ENCODE data around the gene LHX5. TPM values are rescaled to one million over a fixed set of nuclear protein-coding genes. Genes with fewer than 3 reads are reported as not detected.

LHX5 gene
- polyA plus RNA-seq, 3 donors: not detected

DNA sequence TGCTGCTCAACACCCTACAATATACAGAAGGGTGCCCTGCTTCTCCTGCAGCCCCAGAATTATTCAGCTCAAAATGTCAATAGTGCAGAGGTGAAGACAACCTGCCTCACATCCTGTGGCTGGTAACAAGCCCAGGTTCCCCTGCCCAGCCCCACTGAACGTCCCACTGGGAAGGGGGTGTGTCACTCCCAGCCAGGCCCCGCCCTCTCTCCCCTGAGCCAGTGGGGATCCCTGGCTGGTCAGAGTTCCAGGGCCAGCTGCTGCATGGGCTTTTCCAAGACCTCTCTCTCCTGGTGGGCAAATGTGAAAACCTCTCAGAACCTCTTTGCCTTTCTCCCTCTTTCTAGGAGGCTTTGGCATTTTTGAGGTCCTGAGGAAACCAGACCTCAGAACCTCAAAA is 13.7 kb upstream of the LHX5 start:
- no peak overlapping the region for H3K27ac Mint-ChIP-seq
- Histone ChIP-seq H3K4me1 (ENCODE audit: control insufficient read depth in 1 of 2, insufficient read depth in 2 of 2, low read length in 2 of 2) (no peaks in the 10 kb centered on the region), H4K20me1 (ENCODE audit: insufficient read depth, low read length) (no peaks in the 10 kb centered on the region), H3K36me3 (replicated peaks in 1 of 2; ENCODE audit: control insufficient read depth in 1 of 2, insufficient read depth in 2 of 2, low read length in 2 of 2) (no peaks in the 10 kb centered on the region), H3K27me3 (ENCODE audit: control insufficient read depth in 2 of 2, insufficient read depth in 2 of 2, low read length in 2 of 2) (peaks cover 16 to 23% of the 10 kb centered on the region in 2 donors), H3K9ac (ENCODE audit: insufficient read depth, low read length, poor library complexity, severe bottlenecking) (no peak overlapping the region), H3K4me3 (replicated peaks in 1 of 3; ENCODE audit: low read depth in 2 of 3, low read length in 3 of 3) (no peak overlapping the region), H2AFZ (ENCODE audit: insufficient read depth, low read depth, low read length, poor library complexity, severe bottlenecking) (no peak overlapping the region), H3K4me2 (replicated peaks; ENCODE audit: extremely low read depth, low read length, poor library complexity, severe bottlenecking) (no peak overlapping the region), H3K9me3 (replicated peaks in 1 of 2; ENCODE audit: control insufficient read depth in 1 of 2, insufficient read depth in 1 of 2, low read length in 2 of 2) (peaks cover 0 to 4% of the 10 kb centered on the region in 2 donors), H3K79me2 (ENCODE audit: insufficient read depth, low read length) (no peaks in the 10 kb centered on the region), H3K27ac (ENCODE audit: low read depth in 1 of 2, low read length in 2 of 2) (no peak overlapping the region)
- H3K4me1 Mint-ChIP-seq: no peaks in the 10 kb centered on the region
- DNase-seq: no peak
- peaks cover 34 to 46% (median 40%) of the 10 kb centered on the region in 3 donors for H3K27me3 Mint-ChIP-seq (ENCODE audit: low read depth in 3 of 3)
- TF ChIP-seq CTCF (IDR thresholded peaks at IDR 0.05): no peak
- H3K36me3 Mint-ChIP-seq: no peaks in the 10 kb centered on the region
- no peak overlapping the region for H3K4me3 Mint-ChIP-seq
- WGBS (ENCODE audit: insufficient coverage): 0% methylated on average over 1 of the region's 2 CpGs
- peaks cover 0 to 4% (median 0%) of the 10 kb centered on the region in 7 donors for H3K9me3 Mint-ChIP-seq
- intact Hi-C loops (cut with micrococcal nuclease): no loop called here

- no peak overlapping the region for H2AFZ ChIP-seq (ENCODE audit: insufficient read depth, low read depth, low read length, poor library complexity, severe bottlenecking)
- H3K79me2 ChIP-seq (ENCODE audit: insufficient read depth, low read length): no peaks in the 10 kb centered on the region
- H3K4me1 ChIP-seq (ENCODE audit: control insufficient read depth in 1 of 2, insufficient read depth in 2 of 2, low read length in 2 of 2): no peaks in the 10 kb centered on the region
- DNase-seq: no peak
- H3K4me2 ChIP-seq (replicated peaks; ENCODE audit: extremely low read depth, low read length, poor library complexity, severe bottlenecking): no peak overlapping the region
- Mint-ChIP-seq H3K27ac (no peak overlapping the region), H3K27me3 (ENCODE audit: low read depth in 3 of 3) (peaks cover 58 to 68% (median 59%) of the 10 kb centered on the region in 3 donors), H3K4me3 (no peak overlapping the region), H3K36me3 (peaks cover 0 to 2% of the 10 kb centered on the region in 2 donors), H3K4me1 (peaks cover 11% of the 10 kb centered on the region), H3K9me3 (peaks cover 0 to 21% (median 16%) of the 10 kb centered on the region in 7 donors)
- H4K20me1 ChIP-seq (ENCODE audit: insufficient read depth, low read length): no peaks in the 10 kb centered on the region
- H3K27me3 ChIP-seq (ENCODE audit: control insufficient read depth in 2 of 2, insufficient read depth in 2 of 2, low read length in 2 of 2): peaks cover 44 to 53% of the 10 kb centered on the region in 2 donors
- H3K27ac ChIP-seq (ENCODE audit: low read depth in 1 of 2, low read length in 2 of 2): no peak overlapping the region
- H3K9ac ChIP-seq (ENCODE audit: insufficient read depth, low read length, poor library complexity, severe bottlenecking): no peak overlapping the region
- H3K36me3 ChIP-seq (replicated peaks in 1 of 2; ENCODE audit: control insufficient read depth in 1 of 2, insufficient read depth in 2 of 2, low read length in 2 of 2): no peaks in the 10 kb centered on the region
- no peak for TF ChIP-seq CTCF (IDR thresholded peaks at IDR 0.05)
- intact Hi-C loops (cut with micrococcal nuclease): no loop called here
- H3K4me3 ChIP-seq (replicated peaks in 1 of 3; ENCODE audit: low read depth in 2 of 3, low read length in 3 of 3): no peak overlapping the region
- 0% methylated on average over 1 of the region's 1 CpG for WGBS (ENCODE audit: insufficient coverage)
- peaks cover 0 to 23% of the 10 kb centered on the region in 2 donors for H3K9me3 ChIP-seq (replicated peaks in 1 of 2; ENCODE audit: control insufficient read depth in 1 of 2, insufficient read depth in 1 of 2, low read length in 2 of 2)
These were observed 10.7 kb upstream of the LHX5 start for GRCh38 chr12:113482334-113482733.
